Measurements from ENCODE around the gene C5.

DNA sequence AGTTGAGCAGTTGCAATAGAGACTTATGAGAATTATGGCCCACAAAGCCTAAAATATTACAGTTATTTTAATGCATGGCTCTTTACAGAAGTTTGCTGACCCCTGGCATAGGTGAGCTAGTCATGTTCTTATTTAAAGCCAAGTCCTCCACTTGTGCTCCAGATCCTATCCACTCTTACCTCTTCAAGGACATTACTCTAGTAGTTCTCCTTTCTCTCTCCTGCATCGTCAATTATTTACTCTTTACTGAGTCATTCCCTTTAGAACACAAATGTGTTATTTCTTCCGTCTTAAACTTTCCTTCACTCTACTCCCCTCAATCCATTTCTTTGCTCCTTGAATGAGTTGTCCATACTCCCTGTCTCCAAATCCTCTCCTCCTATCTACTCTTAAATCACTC lies 102.9 kb downstream of the C5 start:
- TF ChIP-seq CTCF (IDR thresholded peaks at IDR 0.05) (no peak), POLR2A (IDR thresholded peaks at IDR 0.05) (no peak)
